Chondrocyte (in vitro differentiated cells): Measurements from ENCODE around the gene EPB41L2. TPM values are rescaled to one million over a fixed set of nuclear protein-coding genes. Genes with fewer than 3 reads are reported as not detected.

Experiments
- DNase-seq: peaks from one replicate; pipeline ENCODE4 v3.0.0; 2021; ENCODE audit warnings: mixed read lengths, low spot score
- H3K27ac Mint-ChIP-seq: one replicate; pipeline ENCODE4 v1.8.0; 2021; ENCODE audit warnings: mild to moderate bottlenecking, moderate library complexity, mixed read lengths; ENCODE audit not compliant: unreplicated experiment
- H3K27me3 Mint-ChIP-seq: 2 replicates; pipeline ENCODE4 v1.8.0; 2021; ENCODE audit warnings: low read depth, mixed read lengths
- H3K36me3 Mint-ChIP-seq: 2 replicates; pipeline ENCODE4 v1.8.0; 2021; ENCODE audit warnings: low read depth, mixed read lengths
- H3K4me1 Mint-ChIP-seq: 2 replicates; pipeline ENCODE4 v1.8.0; 2021; ENCODE audit warnings: low read depth, mild to moderate bottlenecking, mixed read lengths
- H3K4me3 Mint-ChIP-seq: one replicate; pipeline ENCODE4 v1.8.0; 2021; ENCODE audit warnings: mild to moderate bottlenecking, moderate library complexity, mixed read lengths; ENCODE audit not compliant: unreplicated experiment
- H3K9me3 Mint-ChIP-seq: 2 replicates; pipeline ENCODE4 v1.8.0; 2021; ENCODE audit warnings: low read depth, mixed read lengths
- CTCF ChIP-seq: fragments of 200-600 bp; sonication (generic); IDR thresholded peaks from 2 replicates; pipeline ENCODE4 v1.5.0; 2021; ENCODE audit warnings: antibody characterized with exemption, mild to moderate bottlenecking, moderate library complexity
- total RNA-seq: library from RNA; stranded (reverse); gene quantifications from 3 replicates; pipeline ENCODE4 v1.2.1, GENCODE V29; 2021

The EPB41L2 gene
- total RNA-seq, 1 donor from 2014 or later: 65.8 TPM

GRCh38 chr6:130826442-130827246, 236.4 kb downstream of the EPB41L2 start:
- Mint-ChIP-seq H3K4me1 (no peaks in the 10 kb centered on the region), H3K4me3 (no peak overlapping the region), H3K27me3 (no peaks in the 10 kb centered on the region), H3K36me3 (no peaks in the 10 kb centered on the region), H3K9me3 (no peaks in the 10 kb centered on the region), H3K27ac (no peak overlapping the region)
- no peak for TF ChIP-seq CTCF
- no peak for DNase-seq

GRCh38 chr6:130825772-130826441, 237.1 kb downstream of the EPB41L2 start:
- H3K27me3 Mint-ChIP-seq: no peaks in the 10 kb centered on the region
- H3K4me3 Mint-ChIP-seq: no peak overlapping the region
- H3K36me3 Mint-ChIP-seq: no peaks in the 10 kb centered on the region
- DNase-seq: no peak
- H3K9me3 Mint-ChIP-seq: peaks cover 2% of the 10 kb centered on the region
- H3K4me1 Mint-ChIP-seq: no peaks in the 10 kb centered on the region
- no peak overlapping the region for H3K27ac Mint-ChIP-seq
- TF ChIP-seq CTCF: no peak

- DNase-seq: no peak
- Mint-ChIP-seq H3K27me3 (no peaks in the 10 kb centered on the region), H3K4me3 (no peak overlapping the region), H3K4me1 (no peaks in the 10 kb centered on the region), H3K9me3 (peaks cover 5% of the 10 kb centered on the region), H3K36me3 (peaks cover under 1% of the 10 kb centered on the region), H3K27ac (no peak overlapping the region)
- TF ChIP-seq CTCF: no peak
Observed at GRCh38 chr6:130824978-130825694, 237.9 kb downstream of the EPB41L2 start.

GRCh38 chr6:130822736-130823135, 240.3 kb downstream of the EPB41L2 start:
- H3K9me3 Mint-ChIP-seq: peaks cover 28% of the 10 kb centered on the region
- DNase-seq: no peak

More at GRCh38 chr6:130822736-130823135, 240.3 kb downstream of the EPB41L2 start:
- H3K4me3 Mint-ChIP-seq: no peak overlapping the region
- no peaks in the 10 kb centered on the region for H3K4me1 Mint-ChIP-seq
- no peaks in the 10 kb centered on the region for H3K27me3 Mint-ChIP-seq
- H3K27ac Mint-ChIP-seq: no peak overlapping the region
- H3K36me3 Mint-ChIP-seq: peaks cover 11% of the 10 kb centered on the region
- TF ChIP-seq CTCF: no peak
